MV-4-11 (cell line): Measurements from ENCODE around the gene TTLL6.

Source experiments
- DNase-seq: peaks from one replicate; lab custom pipeline; 2025; lab: John Stamatoyannopoulos, UW

The TTLL6 gene

GRCh38 chr17:48759288-48759687 lies 57.7 kb downstream of the TTLL6 start:
- no peak for DNase-seq

GRCh38 chr17:48757524-48757961 lies 59.5 kb downstream of the TTLL6 start:
- DNase-seq = no peak

- DNase-seq = peak; percentile 54
Measured at GRCh38 chr17:48756830-48757251, 60.2 kb downstream of the TTLL6 start.

- DNase-seq = peak; percentile 61
Measured at GRCh38 chr17:48755356-48755755, 61.7 kb downstream of the TTLL6 start.

- no peak for DNase-seq
Measured at GRCh38 chr17:48754500-48755261, 62.3 kb downstream of the TTLL6 start.

- no peak for DNase-seq
Measured at GRCh38 chr17:48753794-48754499, 63.1 kb downstream of the TTLL6 start.

- DNase-seq = no peak
Measured at GRCh38 chr17:48752399-48753288, 64.4 kb downstream of the TTLL6 start.

GRCh38 chr17:48751733-48752398 lies 65.2 kb downstream of the TTLL6 start:
- no peak for DNase-seq

- no peak for DNase-seq
Measured at GRCh38 chr17:48751172-48751571, 65.9 kb downstream of the TTLL6 start.

- no peak for DNase-seq
Measured at GRCh38 chr17:48749621-48750553, 67.1 kb downstream of the TTLL6 start.

- no peak for DNase-seq
Measured at GRCh38 chr17:48748718-48749566, 68.1 kb downstream of the TTLL6 start.

- no peak for DNase-seq
Measured at GRCh38 chr17:48747445-48748363, 69.3 kb downstream of the TTLL6 start.

- no peak for DNase-seq
Measured at GRCh38 chr17:48746916-48747444, 70.0 kb downstream of the TTLL6 start.

GRCh38 chr17:48745381-48746275 lies 71.4 kb downstream of the TTLL6 start:
- DNase-seq = no peak

GRCh38 chr17:48740537-48740936 lies 76.5 kb downstream of the TTLL6 start:
- DNase-seq = no peak

- no peak for DNase-seq
Measured at GRCh38 chr17:48738803-48739526, 78.1 kb downstream of the TTLL6 start.

GRCh38 chr17:48738424-48738802 lies 78.6 kb downstream of the TTLL6 start:
- DNase-seq = no peak
